OCI-LY1 (cell line): ENCODE data around the gene NOC3L.
A peak's percentile ranks its signal among the peaks of the same experiment; 100 is the strongest.

Source experiments
- H2AFZ ChIP-seq: fragments of 200-600 bp; sonication (generic), shearing (Covaris generic); 2 replicates; pipeline ENCODE4 v1.6.0; 2014; ENCODE audit warnings: antibody characterized with exemption, mild to moderate bottlenecking, low read length
- H3F3A ChIP-seq: fragments of 200-600 bp; sonication (generic), shearing (Covaris generic); 2 replicates; pipeline ENCODE4 v1.6.0; 2014; ENCODE audit warnings: mild to moderate bottlenecking, antibody characterized with exemption, low read length, moderate library complexity; ENCODE audit not compliant: insufficient read depth
- H3K27ac ChIP-seq: fragments of 200-600 bp; sonication (generic); 2 replicates; pipeline ENCODE4 v1.5.1; 2014; ENCODE audit warnings: low read length, mixed run types, mild to moderate bottlenecking, low read depth; ENCODE audit not compliant: poor library complexity, severe bottlenecking
- H3K27me3 ChIP-seq: fragments of 200-600 bp; sonication (generic); 2 replicates; pipeline ENCODE4 v1.6.0; 2014; ENCODE audit warnings: antibody characterized with exemption, mild to moderate bottlenecking, low read length, moderate library complexity; ENCODE audit not compliant: insufficient read depth
- H3K36me3 ChIP-seq: fragments of 200-600 bp; sonication (generic); 2 replicates; pipeline ENCODE4 v1.6.1; 2014; ENCODE audit warnings: mild to moderate bottlenecking, antibody characterized with exemption, low read length, moderate library complexity, mixed read lengths; ENCODE audit not compliant: insufficient read depth
- H3K4me1 ChIP-seq: fragments of 200-600 bp; sonication (generic); 2 replicates; pipeline ENCODE4 v1.5.1; 2014; ENCODE audit warnings: mild to moderate bottlenecking, low read length, moderate library complexity; ENCODE audit not compliant: insufficient read depth, severe bottlenecking
- H3K4me2 ChIP-seq: fragments of 200-600 bp; sonication (generic), shearing (Covaris generic); 2 replicates; pipeline ENCODE4 v1.6.1; 2014; ENCODE audit warnings: low read length
- H3K4me3 ChIP-seq: fragments of 200-600 bp; sonication (generic); 2 replicates; pipeline ENCODE4 v1.5.1; 2014; ENCODE audit warnings: low read length, low read depth, mild to moderate bottlenecking, mixed read lengths; ENCODE audit not compliant: poor library complexity, severe bottlenecking
- H3K79me2 ChIP-seq: fragments of 200-600 bp; shearing (Covaris generic); 2 replicates; pipeline ENCODE4 v1.6.1; 2016; ENCODE audit warnings: mixed run types, low read length, mixed read lengths; ENCODE audit not compliant: insufficient read depth
- H3K9ac ChIP-seq: fragments of 200-600 bp; sonication (generic), shearing (Covaris generic); 2 replicates; pipeline ENCODE4 v1.6.1; 2014; ENCODE audit warnings: mild to moderate bottlenecking, low read length, mixed read lengths
- H3K9me2 ChIP-seq: fragments of 200-600 bp; sonication (generic), shearing (Covaris generic); 2 replicates; pipeline ENCODE4 v1.6.1; 2014; ENCODE audit warnings: low read depth, mild to moderate bottlenecking, low read length, mixed read lengths
- H3K9me3 ChIP-seq: fragments of 200-600 bp; shearing (Covaris generic); 2 replicates; pipeline ENCODE4 v1.6.1; 2014; ENCODE audit warnings: low read length, mixed read lengths
- H4K20me1 ChIP-seq: fragments of 200-600 bp; sonication (generic), shearing (Covaris generic); 2 replicates; pipeline ENCODE4 v1.6.0; 2016; ENCODE audit warnings: mild to moderate bottlenecking, low read length; ENCODE audit not compliant: insufficient read depth
- CTCF ChIP-seq: fragments of 200-600 bp; sonication (generic), shearing (Covaris generic); IDR thresholded peaks from 2 replicates; pipeline ENCODE4 v1.5.1; 2017; ENCODE audit warnings: mild to moderate bottlenecking, antibody characterized with exemption, low read length, moderate library complexity, mixed read lengths
- EZH2 ChIP-seq: fragments of 200-600 bp; sonication (generic), shearing (Covaris generic); IDR thresholded peaks from 2 replicates; pipeline ENCODE4 v1.8.0; 2017; ENCODE audit warnings: borderline replicate concordance, mixed run types, mild to moderate bottlenecking, antibody characterized with exemption, low read length, moderate library complexity, mixed read lengths

NOC3L gene

GRCh38 chr10:94320285-94320914 lies 42.3 kb downstream of the NOC3L start:
- Histone ChIP-seq H2AFZ (no peak overlapping the region), H3F3A (no peaks in the 10 kb centered on the region), H3K9me2 (no peaks in the 10 kb centered on the region), H3K36me3 (no peaks in the 10 kb centered on the region), H3K79me2 (no peaks in the 10 kb centered on the region), H3K27me3 (no peaks in the 10 kb centered on the region), H3K4me1 (no peaks in the 10 kb centered on the region), H4K20me1 (no peaks in the 10 kb centered on the region), H3K4me2 (no peak overlapping the region), H3K27ac (no peak overlapping the region), H3K4me3 (no peak overlapping the region), H3K9ac (no peak overlapping the region), H3K9me3 (no peaks in the 10 kb centered on the region)
- no peak for TF ChIP-seq EZH2
- TF ChIP-seq CTCF: peak; percentile 44

- no peaks in the 10 kb centered on the region for H3F3A ChIP-seq
- H2AFZ ChIP-seq: no peak overlapping the region
- no peaks in the 10 kb centered on the region for H3K9me2 ChIP-seq
- no peaks in the 10 kb centered on the region for H3K79me2 ChIP-seq
- H3K4me3 ChIP-seq: no peak overlapping the region
- no peaks in the 10 kb centered on the region for H3K27me3 ChIP-seq
- no peak overlapping the region for H3K27ac ChIP-seq
- no peak overlapping the region for H3K4me2 ChIP-seq
- no peaks in the 10 kb centered on the region for H3K9me3 ChIP-seq
- no peaks in the 10 kb centered on the region for H4K20me1 ChIP-seq
- no peak overlapping the region for H3K9ac ChIP-seq
- TF ChIP-seq CTCF: no peak
- TF ChIP-seq EZH2: no peak
- no peaks in the 10 kb centered on the region for H3K36me3 ChIP-seq
- H3K4me1 ChIP-seq: no peaks in the 10 kb centered on the region
Observed at GRCh38 chr10:94316560-94316959, 46.2 kb downstream of the NOC3L start.

GRCh38 chr10:94315975-94316464 lies 46.7 kb downstream of the NOC3L start:
- Histone ChIP-seq H2AFZ (no peak overlapping the region), H3K79me2 (no peaks in the 10 kb centered on the region), H3K36me3 (no peaks in the 10 kb centered on the region), H3K4me2 (no peak overlapping the region), H3K9me3 (no peaks in the 10 kb centered on the region), H4K20me1 (no peaks in the 10 kb centered on the region), H3K4me3 (no peak overlapping the region), H3K4me1 (no peaks in the 10 kb centered on the region), H3F3A (no peaks in the 10 kb centered on the region), H3K27me3 (no peaks in the 10 kb centered on the region), H3K9me2 (no peaks in the 10 kb centered on the region), H3K27ac (no peak overlapping the region), H3K9ac (no peak overlapping the region)
- no peak for TF ChIP-seq CTCF
- no peak for TF ChIP-seq EZH2
